Sigmoid colon (tissue), 7 donors: ENCODE results near the gene ADAM10. TPM values are rescaled to one million over a fixed set of nuclear protein-coding genes. Genes with fewer than 3 reads are reported as not detected.

Experiments used
- DNase-seq: peaks from one replicate; pipeline ENCODE4 v3.0.0-alpha.2; 2019
- H3K27ac ChIP-seq, 4 donors: fragments of 200-600 bp; sonication (generic); one replicate each; pipeline ENCODE4 v1.5.1; 2016 to 2019; ENCODE audit warnings: mild to moderate bottlenecking in 1 of 4
- H3K27me3 ChIP-seq, 3 donors: fragments of 200-600 bp; sonication (generic); one replicate each; pipeline ENCODE4 v1.5.1; 2019; ENCODE audit warnings: mild to moderate bottlenecking in 1 of 3
- H3K36me3 ChIP-seq, 4 donors: fragments of 200-600 bp; sonication (generic); one replicate each; pipeline ENCODE4 v1.5.1; 2016 to 2019
- H3K4me1 ChIP-seq, 4 donors: fragments of 200-600 bp; sonication (generic); one replicate each; pipeline ENCODE4 v1.5.1; 2017 to 2019
- H3K4me3 ChIP-seq, 4 donors: fragments of 200-600 bp; sonication (generic); one replicate each; pipeline ENCODE4 v1.5.1; 2017 to 2019; ENCODE audit warnings: mild to moderate bottlenecking in 2 of 4, moderate library complexity in 1 of 4
- H3K9me3 ChIP-seq, 4 donors: fragments of 200-600 bp in 3 of 4; sonication (generic) in 3 of 4; one replicate each; pipeline versions ENCODE4 v1.5.1 to v1.6.1; 2013 to 2019
- EP300 ChIP-seq, 4 donors: sonication (generic); formaldehyde crosslinking; IDR thresholded peaks; one replicate each; pipeline ENCODE4 v1.6.1; 2017; ENCODE audit warnings: antibody characterized with exemption in 4 of 4
- POLR2A ChIP-seq, 2 donors: fragments of 450-650 bp; IDR thresholded peaks; one replicate each; pipeline ENCODE4 v1.6.1; 2016; ENCODE audit warnings: antibody characterized with exemption in 2 of 2, mild to moderate bottlenecking in 2 of 2, moderate library complexity in 2 of 2
- POLR2AphosphoS5 ChIP-seq, 4 donors: sonication (generic); formaldehyde crosslinking; IDR thresholded peaks; one replicate each; pipeline ENCODE4 v1.6.1; 2017; ENCODE audit warnings: antibody characterized with exemption in 4 of 4
- WGBS, 2 donors: extraction: QIAGEN DNeasy Blood & Tissue Kit; methylation state at CpG; one replicate each; pipeline ENCODE4 v1.1.7; 2013; 5-methylcytosine and 5-hydroxymethylcytosine counted together
- intact Hi-C: fragments of 100-400 bp; cut with DNase I; formaldehyde crosslinking; loops from one replicate; pipeline ENCODE4 v1.15.1; 2023
- polyA plus RNA-seq, 3 donors: library from polyadenylated mRNA; stranded (reverse); fragments of 200-250 nt; gene quantifications; one replicate each; pipeline ENCODE4 v1.2.3, GENCODE V29; 2013
- total RNA-seq, 4 donors: library from RNA; depleted of rRNA; stranded (reverse); fragments of >200 nt; gene quantifications; one replicate each; pipeline ENCODE4 v1.1.0, GENCODE V29; 2016
- TF ChIP-seq, protein P1 (sequence below), 4 experiments: fragments of 450-650 bp in 3 of 4; fragments of 200-600 bp in 1 of 4; IDR thresholded peaks; one replicate each; pipeline ENCODE4 v1.5.1; 2016 to 2019; ENCODE audit warnings: antibody characterized with exemption in 4 of 4, mild to moderate bottlenecking in 3 of 4, moderate library complexity in 2 of 4
- donor health status: healthy with polysubstance abuse.
- donor health status: Bipolar disorder and iron deficiency.
- donor health status: healthy.

The ADAM10 gene
- total and polyA plus RNA-seq, 7 donors = 6.6 to 70.9 (median 44.9) TPM

DNA sequence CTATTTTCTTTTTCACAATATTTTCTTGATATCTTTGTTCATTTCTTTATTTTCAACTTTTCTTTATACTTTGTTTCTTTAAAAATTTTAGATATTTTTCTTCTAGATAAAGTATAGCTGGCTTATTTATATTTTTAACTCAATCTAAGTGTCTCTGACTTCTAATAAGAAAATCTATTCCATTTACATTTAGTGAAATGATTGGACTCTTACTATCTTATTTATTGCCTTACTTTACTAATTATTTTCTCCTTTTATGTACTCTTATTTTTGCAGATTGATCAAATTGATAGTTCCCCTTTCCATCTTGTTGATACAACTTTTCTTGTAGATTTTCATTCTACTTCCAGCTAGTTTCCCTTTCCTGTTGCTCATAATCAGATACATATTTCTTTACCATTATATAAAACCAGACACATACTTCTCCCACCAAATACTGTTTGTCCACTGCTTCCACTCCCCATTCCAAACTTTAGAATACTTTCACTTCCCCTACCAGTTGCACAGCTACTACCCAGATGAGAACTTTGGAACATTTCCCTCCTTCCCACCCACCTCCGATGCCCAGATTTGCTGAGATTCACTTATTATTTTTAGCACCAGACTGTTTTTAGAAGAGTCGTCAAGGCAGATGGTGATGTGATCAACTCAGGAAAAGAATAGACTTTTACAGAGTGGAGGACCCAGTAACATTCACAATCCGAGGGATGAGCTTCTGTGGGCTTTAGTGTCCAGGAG, 166.2 kb downstream of the ADAM10 start:
- Histone ChIP-seq H3K4me3 (no peak overlapping the region), H3K4me1 (no peaks in the 10 kb centered on the region), H3K27ac (no peak overlapping the region), H3K9me3 (no peaks in the 10 kb centered on the region), H3K36me3 (no peaks in the 10 kb centered on the region), H3K27me3 (no peaks in the 10 kb centered on the region)
- intact Hi-C loops = no loop called here
- WGBS, 2 donors = 91 to 92% methylated on average over 3 of the region's 3 CpGs
- DNase-seq = no peak
- no peak for TF ChIP-seq POLR2AphosphoS5 (IDR thresholded peaks at IDR 0.05)
- TF ChIP-seq EP300 (IDR thresholded peaks at IDR 0.05) = no peak
- no peak for TF ChIP-seq POLR2A (IDR thresholded peaks at IDR 0.05)

DNA sequence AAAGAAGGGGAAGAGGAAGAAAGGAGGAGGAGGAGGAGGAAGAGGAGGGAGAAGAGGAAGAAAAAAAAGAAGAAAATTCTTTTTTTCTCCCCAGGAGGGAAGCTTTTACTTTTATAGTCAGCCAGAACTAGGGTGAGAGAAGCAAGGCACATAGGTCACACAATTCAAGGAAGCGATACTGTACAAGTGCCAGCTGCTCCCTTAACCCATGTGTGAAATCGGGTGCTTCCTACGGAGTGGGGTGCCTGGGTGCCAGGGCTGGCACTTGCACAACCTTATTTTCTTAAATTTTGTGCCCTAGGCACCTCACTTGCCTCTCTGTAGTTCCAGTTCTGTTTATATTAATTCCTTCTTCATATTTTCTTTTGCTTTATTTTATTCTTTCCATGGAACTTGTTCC, 167.3 kb downstream of the ADAM10 start:
- Histone ChIP-seq H3K27ac (no peak overlapping the region), H3K27me3 (no peaks in the 10 kb centered on the region), H3K9me3 (no peaks in the 10 kb centered on the region), H3K36me3 (no peaks in the 10 kb centered on the region), H3K4me1 (no peaks in the 10 kb centered on the region), H3K4me3 (no peak overlapping the region)
- WGBS, 2 donors = 63 to 81% methylated on average over 3 of the region's 3 CpGs
- intact Hi-C loops = no loop called here
- TF ChIP-seq POLR2AphosphoS5 (IDR thresholded peaks at IDR 0.05) (no peak), POLR2A (IDR thresholded peaks at IDR 0.05) (no peak), EP300 (IDR thresholded peaks at IDR 0.05) (no peak)
- TF ChIP-seq, protein P1, sequence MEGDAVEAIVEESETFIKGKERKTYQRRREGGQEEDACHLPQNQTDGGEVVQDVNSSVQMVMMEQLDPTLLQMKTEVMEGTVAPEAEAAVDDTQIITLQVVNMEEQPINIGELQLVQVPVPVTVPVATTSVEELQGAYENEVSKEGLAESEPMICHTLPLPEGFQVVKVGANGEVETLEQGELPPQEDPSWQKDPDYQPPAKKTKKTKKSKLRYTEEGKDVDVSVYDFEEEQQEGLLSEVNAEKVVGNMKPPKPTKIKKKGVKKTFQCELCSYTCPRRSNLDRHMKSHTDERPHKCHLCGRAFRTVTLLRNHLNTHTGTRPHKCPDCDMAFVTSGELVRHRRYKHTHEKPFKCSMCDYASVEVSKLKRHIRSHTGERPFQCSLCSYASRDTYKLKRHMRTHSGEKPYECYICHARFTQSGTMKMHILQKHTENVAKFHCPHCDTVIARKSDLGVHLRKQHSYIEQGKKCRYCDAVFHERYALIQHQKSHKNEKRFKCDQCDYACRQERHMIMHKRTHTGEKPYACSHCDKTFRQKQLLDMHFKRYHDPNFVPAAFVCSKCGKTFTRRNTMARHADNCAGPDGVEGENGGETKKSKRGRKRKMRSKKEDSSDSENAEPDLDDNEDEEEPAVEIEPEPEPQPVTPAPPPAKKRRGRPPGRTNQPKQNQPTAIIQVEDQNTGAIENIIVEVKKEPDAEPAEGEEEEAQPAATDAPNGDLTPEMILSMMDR (IDR thresholded peaks at IDR 0.05) = no peak
- no peak for DNase-seq

DNA sequence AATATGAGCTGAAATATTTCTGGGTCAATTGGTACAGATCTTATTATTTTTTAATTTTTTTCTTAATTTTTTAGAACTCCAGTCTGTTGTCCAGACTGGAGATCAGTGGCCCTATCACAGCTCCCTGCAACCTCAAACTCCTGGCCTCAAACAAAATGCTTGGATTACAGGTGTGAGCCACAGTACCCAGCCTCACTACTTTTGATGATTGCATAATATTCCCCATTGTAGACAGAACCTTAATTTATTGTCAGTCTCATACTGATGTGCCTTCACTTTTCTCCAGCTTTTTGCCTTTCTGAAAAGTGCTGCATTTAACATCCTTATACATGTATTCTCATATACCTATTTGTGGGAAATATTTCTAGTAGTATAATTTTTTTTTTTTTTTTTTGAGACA, 172.8 kb downstream of the ADAM10 start:
- no peak for TF ChIP-seq POLR2AphosphoS5 (IDR thresholded peaks at IDR 0.05)
- TF ChIP-seq EP300 (IDR thresholded peaks at IDR 0.05) = no peak
- no peak for TF ChIP-seq POLR2A (IDR thresholded peaks at IDR 0.05)
- TF ChIP-seq, protein P1 (IDR thresholded peaks at IDR 0.05) = no peak
- intact Hi-C loops = no loop called here
- no peak for DNase-seq
- no peaks in the 10 kb centered on the region for H3K9me3 ChIP-seq
- no peaks in the 10 kb centered on the region for H3K27me3 ChIP-seq
- H3K4me3 ChIP-seq = no peak overlapping the region
- H3K36me3 ChIP-seq = no peaks in the 10 kb centered on the region
- no peaks in the 10 kb centered on the region for H3K4me1 ChIP-seq
- no peak overlapping the region for H3K27ac ChIP-seq

DNA sequence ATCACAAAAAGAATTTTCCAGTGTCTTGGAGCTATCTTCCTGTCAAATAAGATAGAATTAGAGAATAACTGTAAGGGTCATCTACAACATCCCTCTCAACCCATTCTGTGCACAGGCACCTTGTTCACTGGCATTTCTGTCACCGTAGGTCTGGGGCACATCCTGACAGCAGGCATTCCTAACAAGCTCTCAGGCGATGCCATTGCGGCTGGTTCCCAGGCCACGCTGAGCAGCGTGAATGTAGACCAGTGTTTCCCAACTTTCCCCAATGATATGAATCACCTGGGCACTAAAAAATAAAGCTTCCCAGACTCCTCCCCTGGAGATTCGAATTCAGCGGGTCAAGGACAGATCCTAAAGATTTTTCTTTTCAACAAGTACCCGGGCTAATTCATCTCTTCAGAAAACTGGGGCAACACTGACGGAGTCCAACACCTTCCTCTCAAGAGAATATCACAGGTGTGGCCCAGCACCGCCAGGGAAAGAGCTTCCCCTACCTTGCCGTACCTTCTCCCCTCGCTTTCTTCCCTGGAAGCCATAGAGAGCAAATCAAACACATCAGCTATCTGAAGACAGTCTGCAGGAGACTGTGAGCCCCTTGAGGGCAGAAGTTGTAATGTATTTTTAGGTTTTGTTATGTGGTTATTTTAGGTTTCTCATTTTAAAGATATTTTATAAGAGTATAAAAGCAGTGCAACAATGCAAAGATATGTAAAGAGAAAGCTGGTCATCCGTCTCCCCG, 174.3 kb downstream of the ADAM10 start:
- no peak for DNase-seq
- Histone ChIP-seq H3K27me3 (no peaks in the 10 kb centered on the region), H3K4me1 (no peaks in the 10 kb centered on the region), H3K9me3 (no peaks in the 10 kb centered on the region), H3K4me3 (no peak overlapping the region), H3K36me3 (no peaks in the 10 kb centered on the region), H3K27ac (no peak overlapping the region)
- WGBS, 2 donors = 81 to 91% methylated on average over 14 of the region's 14 CpGs
- TF ChIP-seq, protein P1 (IDR thresholded peaks at IDR 0.05) = no peak
- no peak for TF ChIP-seq POLR2A (IDR thresholded peaks at IDR 0.05)
- TF ChIP-seq EP300 (IDR thresholded peaks at IDR 0.05) = no peak
- TF ChIP-seq POLR2AphosphoS5 (IDR thresholded peaks at IDR 0.05) = no peak
- intact Hi-C loops = no loop called here

DNA sequence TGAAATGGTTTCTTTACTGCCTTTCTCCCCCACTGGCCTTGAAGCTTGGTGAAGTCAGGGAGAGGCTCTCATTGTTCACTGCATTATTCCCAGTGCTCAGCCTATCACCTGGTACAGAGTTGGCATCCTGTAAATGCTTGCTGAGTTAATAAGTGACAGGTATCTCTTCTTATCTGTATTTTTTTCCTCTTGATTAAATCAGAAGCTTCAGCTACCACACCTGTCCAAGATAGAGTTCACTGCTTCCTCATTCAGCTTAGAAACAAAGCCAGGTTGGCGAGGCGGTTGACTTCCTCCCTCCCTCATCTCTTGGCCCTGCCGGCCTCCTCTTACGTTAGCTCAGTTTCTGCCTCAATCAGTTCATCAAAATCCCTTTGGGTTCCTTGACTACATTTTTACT, 174.9 kb downstream of the ADAM10 start:
- no peak for TF ChIP-seq POLR2AphosphoS5 (IDR thresholded peaks at IDR 0.05)
- TF ChIP-seq, protein P1 (IDR thresholded peaks at IDR 0.05) = no peak
- no peak for TF ChIP-seq POLR2A (IDR thresholded peaks at IDR 0.05)
- no peak for TF ChIP-seq EP300 (IDR thresholded peaks at IDR 0.05)
- no peaks in the 10 kb centered on the region for H3K9me3 ChIP-seq
- no peaks in the 10 kb centered on the region for H3K27me3 ChIP-seq
- no peak overlapping the region for H3K27ac ChIP-seq
- DNase-seq = no peak
- H3K36me3 ChIP-seq = no peaks in the 10 kb centered on the region
- intact Hi-C loops = no loop called here
- no peak overlapping the region for H3K4me3 ChIP-seq
- WGBS, 2 donors = 20 to 44% methylated on average over 4 of the region's 4 CpGs
- no peaks in the 10 kb centered on the region for H3K4me1 ChIP-seq
